ENCODE measurements around the gene CAPN7.

Gene CAPN7

DNA sequence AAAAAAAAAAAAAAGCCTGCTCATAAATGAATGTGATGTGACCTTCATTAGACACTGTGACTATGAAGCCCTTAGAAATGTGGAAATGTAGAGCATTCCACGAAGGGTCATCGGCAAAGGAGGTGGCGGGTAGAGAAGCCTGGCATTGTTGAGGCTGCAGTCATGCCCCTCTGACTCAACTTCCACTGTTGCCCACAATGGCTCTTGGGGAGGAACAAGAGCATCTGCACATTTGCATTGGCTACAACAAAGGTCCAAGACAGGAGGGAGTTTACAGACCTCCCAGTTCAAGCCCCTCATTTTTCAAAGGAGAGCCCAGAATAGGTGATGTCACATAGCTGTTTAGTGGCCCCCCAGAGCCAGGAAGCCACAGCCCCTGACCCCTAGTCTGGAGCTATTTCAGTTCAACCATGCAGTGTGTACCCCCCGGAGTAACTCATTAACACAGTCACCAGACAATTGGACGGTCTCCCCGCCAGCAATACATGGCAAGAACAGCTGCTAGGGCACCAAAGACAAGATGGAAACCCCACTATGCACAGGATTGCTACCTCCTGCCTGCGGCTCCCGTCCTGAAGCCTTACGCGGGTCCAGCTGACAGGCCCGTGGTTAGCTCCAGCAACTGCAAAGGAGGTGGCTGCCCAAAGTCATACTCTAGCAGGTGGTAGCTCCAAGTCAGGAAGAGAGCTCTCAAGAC is 70.1 kb downstream of the CAPN7 start:
- DNase-seq (ENCODE audit: low read depth, low spot score) = no peak

DNA sequence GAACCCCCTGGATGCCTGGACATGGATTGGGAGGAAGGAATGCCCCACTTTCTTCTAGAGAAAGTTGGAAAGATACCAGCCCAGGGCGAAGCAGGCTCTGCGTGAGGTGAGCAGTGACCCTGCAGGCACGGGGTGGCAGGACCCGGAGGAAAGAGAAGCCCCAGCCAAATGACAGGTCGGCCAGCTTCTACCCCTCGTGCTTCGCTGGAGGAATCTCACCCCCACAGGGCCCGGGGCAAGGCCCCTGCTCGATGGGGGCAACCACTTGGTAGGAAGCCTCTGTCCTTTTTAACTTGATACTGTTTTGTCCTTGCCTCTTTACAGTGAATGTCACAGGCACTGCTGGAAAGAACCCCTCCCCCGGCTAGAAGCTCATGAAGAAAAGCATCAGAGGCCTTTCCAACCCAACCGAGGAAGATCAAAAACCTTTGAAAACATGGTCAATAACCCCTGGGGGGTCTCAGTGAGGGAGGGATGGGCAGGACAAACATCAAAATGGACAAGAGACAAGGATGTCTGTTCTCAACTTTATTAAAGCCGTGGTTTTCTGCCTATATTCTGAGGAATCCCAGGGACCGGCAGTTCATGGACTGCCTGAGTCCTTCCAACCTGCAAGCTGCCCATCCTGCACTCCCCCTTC is 71.9 kb downstream of the CAPN7 start:
- no peak for DNase-seq (ENCODE audit: low read depth, low spot score)

DNA sequence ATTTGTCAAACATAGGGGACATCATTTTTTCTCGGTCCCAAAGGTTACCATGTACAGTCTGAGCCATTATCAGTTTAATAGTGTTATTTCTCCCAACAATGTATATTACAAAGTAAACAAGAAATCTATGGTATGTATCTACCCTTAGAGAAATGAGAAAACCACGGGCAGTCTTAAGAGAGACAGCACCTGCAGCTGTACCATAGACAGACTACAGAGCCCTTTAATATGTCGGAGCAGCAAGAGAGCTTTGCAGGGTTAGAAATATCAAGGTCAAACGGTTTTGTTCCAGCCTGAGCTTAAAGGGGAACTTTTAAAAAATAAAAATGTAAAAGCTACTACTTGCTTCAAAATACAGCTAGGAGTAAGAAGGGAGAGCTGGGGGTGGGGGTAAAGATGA is 73.2 kb downstream of the CAPN7 start:
- DNase-seq (ENCODE audit: low read depth, low spot score) = no peak

DNA sequence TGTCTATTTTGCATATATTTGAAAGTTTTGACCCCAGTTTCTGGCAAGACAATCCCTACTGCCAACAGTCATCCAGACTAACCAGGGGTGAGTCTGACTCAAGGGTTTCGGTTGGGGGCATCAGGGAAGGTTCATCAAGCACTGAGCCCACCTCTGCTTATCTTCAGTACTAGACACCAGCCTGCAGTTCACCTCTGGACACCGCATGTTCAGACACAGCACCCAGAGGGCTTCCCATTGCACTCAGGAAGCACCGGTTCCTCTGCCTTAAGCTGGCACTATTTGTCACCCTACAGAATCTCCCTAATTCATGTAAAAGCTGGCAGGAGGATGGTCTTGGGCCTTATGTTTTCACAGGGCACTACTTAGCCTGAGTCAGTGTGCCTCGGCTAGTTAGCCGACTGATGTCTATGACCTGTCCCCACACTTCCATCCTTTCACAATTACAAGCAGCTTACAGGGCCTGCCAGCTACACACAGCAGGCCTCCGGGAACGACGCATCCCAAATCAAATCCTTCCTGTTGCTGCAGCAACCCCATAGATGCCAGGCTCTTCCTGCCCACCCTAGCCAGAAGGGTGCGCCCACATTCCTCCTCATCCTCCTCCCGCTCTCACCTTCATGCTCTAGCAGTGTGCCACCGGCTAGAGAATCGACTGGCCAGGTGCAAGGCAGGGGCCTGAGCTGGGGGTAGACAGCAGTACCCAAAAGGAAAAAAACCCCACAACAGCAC is 73.8 kb downstream of the CAPN7 start:
- no peak for DNase-seq (ENCODE audit: low read depth, low spot score)

DNA sequence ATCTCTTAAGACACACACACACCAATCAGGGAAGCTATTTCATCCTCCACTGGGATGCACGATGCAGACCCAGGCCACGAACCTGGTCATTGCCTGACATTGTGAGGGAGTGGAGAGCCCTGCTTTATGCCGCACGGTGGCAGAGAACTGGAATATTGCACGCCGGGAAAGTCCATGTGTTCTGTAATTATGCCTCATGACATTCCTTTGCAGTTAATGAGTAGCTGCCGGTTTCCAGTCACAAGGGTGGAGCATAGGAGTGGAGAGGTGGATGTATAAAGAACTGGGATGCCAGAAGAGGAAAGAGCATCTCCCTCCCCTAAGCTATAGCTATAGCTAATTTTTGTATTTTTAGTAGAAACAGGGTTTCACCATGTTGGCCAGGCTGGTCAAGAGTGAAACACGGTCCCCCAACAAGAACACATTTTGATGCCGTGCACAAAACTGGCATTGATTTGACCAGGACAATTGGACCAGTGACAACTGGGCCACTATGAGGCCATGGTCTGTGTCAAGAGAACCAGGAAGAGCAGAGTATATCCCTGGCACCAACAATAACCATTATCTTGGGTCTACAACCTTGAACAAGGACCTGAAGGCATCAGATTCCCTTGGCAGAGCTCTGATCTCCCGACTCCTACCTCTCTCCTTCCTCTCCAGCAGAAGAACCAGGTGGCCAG is 74.9 kb downstream of the CAPN7 start:
- no peak for DNase-seq (ENCODE audit: low read depth, low spot score)

DNA sequence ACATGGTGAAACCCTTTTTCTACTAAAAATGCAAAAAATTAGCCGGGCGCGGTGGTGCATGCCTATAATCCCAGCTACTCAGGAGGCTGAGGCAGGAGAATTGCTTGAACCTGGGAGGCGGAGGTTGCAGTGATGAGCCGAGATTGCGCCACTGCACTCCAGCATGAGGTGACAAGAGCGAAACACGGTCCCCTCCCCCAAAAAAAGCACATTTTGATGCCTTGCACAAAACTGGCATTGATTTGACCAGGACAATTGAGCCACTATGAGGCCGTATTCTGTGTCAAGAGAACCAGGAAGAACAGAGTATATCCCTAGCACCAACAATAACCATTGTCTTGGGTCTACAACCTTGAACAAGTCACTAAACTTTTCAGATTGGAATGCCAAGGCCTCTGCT is 75.8 kb downstream of the CAPN7 start:
- DNase-seq (ENCODE audit: low read depth, low spot score) = no peak

DNA sequence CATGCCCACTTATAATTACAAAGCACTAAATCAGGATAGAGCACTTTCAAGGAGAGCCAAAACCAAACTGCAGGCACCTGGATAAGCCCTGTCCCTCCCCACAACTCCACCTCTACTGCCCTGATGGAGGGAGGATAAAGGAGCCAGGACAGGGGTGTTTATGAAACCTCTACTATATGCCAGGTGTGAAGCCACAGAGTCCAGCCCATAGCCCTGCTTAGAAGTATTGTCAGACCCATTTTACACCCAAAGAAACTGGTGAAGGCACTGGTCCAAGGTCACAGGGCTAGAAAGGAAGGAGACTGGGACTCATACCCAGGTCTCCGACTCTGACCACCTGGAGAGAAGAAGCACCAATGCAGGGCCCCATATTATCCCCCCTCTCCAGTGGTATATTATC is 77.7 kb downstream of the CAPN7 start:
- no peak for DNase-seq (ENCODE audit: low read depth, low spot score)

DNA sequence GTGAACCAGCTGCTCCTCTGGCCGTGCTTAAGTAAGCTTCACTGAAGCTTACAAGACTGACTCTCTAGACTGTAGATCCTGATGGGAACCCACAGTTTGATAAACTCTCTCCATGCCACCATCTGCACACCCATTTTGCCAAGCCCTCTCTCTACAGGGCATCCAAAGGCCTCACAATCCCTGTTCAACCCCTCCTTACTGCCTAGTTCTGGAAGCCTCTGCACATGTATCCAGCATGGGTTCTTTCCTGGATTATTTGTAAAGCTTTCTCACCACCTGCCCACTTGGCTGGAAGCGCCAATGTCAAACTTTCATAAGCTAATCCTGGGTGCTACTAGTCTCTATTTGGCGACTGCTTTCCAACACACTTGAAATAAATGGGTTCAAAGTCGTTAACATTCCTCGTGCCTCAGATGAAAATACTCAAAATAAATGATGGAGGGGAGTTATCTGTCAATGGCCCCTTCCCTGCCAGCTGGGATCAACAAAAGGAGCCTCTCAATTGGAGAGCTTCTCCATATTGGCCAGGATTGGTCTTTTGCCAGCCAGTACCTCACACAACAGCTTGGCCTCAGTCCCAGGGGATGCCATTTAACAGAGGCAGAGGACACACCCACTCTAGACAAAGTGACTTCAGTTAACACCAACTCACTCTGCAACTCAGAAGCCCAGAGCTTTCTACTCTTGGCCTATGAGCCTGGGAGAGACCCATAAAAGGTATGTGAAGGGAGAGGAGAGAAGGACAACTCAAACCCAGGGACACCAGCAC is 78.3 kb downstream of the CAPN7 start:
- DNase-seq (ENCODE audit: low read depth, low spot score) = no peak

DNA sequence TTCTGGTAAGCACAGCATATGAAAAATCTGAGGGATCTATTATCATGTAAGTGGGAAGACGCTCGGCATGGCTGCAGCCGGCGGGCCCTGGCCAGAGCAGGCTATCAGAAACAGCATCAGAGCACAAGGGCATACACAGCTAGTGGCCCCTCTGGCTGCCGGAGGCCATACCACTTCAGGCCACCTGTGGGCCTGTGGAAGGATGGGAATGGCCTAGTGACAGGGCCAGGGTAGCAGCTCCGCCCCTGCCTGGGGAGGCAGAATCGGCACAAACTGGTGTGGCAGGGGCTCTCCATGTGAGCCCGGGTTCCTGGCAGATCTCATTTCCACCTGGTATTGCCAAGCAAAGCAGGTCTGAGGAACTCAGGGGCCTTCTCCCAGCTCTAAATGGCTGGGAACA is 80.0 kb downstream of the CAPN7 start:
- DNase-seq (ENCODE audit: low read depth, low spot score) = no peak

DNA sequence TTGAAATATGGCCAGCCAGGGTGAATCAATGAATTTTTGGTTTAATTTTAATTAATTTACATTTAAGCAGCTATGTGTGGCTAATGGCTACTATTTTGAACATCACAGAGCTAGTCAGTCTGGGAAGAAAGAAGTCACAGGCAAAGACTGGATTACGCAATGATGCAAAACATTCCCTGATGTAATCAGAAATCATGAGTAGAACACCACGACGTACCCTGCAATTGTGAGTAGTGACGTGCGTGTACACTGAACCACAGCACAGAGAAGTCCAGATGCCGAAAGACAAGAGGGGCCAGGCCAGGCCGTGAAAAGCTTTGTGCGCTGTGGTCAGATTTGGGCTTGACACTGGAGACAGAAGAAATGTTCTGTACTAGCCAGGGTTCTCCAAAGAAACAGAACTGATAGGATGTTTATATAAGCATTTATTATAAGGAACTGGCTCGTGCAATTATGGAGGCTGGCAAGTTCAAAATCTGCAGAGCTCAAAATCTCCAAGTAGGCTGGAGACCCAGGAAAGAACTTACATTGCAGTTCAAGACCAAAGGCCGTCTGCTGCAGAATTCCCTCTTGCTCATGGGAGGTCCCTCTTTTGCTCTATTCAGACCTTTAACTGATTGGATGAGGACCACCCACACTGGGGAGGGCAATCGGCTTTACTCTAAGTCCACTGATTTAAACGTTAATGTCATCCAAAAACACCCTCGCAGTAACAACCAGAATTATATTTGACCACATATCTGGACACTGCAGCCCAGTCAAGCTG is 81.7 kb downstream of the CAPN7 start:
- no peak for DNase-seq (ENCODE audit: low read depth, low spot score)

DNA sequence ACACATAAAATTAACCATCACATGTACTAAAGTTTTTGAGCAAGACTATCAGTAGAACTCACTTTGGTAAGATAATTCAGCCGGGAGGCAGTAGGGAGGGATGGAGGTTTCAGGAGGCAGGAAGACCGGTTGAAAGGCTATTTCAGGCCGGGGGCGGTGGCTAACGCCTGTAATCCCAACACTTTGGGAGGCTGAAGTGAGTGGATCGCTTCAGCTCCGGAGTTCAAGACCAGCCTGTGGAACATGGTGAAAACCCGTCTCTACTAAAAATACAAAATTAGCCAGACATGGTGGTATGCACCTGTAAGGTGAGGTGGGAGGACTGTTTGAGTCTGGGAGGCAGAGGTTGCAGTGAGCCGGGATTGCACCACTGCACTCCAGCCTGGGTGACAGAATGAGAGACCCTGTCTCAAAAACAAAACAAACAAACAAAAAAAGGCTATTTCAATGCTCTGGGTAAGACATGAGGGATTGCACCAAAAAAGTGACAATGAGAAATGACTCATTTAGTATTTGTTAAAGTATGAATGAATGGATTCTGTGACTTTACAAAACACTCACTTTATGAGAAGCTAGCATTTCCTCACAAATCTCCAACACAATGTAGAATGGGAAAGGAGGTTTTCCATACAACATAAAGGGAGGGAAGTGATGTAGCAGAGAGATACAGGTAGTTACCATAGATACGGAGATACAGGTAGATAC is 82.4 kb downstream of the CAPN7 start:
- DNase-seq (ENCODE audit: low read depth, low spot score) = no peak

DNA sequence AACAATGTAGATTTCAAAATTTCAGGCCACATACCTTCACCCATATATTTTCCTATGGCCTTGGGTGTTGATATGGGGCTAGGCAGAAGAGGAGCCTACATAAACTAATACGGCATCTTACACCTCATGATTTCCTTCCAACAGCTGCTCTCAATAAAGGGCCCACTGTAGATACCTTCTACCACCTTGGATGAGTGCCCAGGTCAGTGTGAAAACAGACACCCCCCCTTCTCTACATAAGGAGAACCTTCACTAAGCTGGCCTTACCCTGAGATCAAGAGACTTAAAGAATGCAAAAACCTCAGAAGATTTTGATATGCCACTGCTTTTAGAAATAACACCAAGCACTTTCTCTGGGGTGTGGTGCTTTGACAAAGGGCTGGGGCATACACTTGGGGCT is 83.6 kb downstream of the CAPN7 start:
- DNase-seq (ENCODE audit: low read depth, low spot score) = no peak

DNA sequence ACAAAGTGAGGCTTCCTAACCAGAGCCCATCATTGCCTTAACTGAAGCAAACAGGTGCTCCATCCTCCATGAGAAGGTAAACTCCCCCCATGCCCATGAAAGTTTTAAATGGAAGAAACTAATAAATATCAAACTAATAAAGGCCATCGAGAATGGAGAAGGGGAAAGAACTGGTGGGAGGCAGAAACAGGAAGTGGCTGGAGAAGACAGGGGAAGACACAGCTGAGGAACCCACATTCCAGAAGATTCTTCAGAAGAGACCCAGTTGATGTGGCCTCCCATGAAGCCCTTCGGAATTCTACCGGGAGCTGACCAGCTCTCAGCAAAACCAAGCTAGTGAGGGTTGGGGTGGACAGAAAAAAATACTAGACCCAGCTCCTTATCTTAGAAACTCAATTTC is 84.7 kb downstream of the CAPN7 start:
- DNase-seq (ENCODE audit: low read depth, low spot score) = no peak

DNA sequence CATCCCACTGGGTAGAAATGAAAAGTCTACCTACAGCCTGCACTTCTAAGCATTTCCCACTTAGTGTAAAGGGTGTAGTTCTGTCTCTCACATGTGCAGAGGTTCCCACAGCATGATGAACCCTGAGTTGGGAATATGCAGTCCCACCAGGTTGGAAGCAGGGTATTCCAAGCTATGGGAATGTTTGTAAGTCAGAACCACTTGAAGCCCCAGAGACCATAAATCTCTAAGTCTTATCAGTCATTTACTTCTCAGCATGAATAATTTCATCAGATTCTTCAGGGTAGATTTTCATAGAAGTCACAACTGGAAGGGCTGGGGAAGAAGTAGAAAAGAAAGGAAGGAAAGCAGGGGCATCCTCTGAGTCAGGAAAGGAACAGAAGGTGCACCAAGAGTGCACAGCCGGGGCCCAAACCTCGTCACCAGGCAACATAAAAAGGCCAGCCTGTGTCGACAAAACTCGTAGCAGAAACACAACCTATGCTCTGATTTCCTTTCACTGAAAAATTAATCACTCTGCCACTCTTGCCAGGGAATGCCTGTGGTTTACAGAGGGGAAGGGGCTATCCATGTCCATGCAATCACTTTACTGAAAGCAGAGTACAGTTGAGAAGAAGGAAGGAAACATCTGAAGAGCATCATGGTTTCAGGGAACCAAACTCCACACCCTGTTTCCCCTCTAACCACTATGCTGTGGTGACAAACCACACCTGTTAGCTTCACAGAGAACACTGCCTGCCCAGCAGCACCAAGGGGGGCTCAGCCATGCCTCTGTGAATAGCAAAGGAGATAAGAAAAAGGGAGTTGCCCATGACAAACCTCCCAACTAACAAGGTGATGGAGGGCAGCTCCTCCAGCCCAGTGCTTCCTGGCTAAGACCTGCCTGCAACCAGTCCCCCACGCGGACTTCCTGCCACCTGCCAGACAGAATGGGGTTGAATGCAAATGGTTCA is 85.8 kb downstream of the CAPN7 start:
- DNase-seq (ENCODE audit: low read depth, low spot score) = no peak

DNA sequence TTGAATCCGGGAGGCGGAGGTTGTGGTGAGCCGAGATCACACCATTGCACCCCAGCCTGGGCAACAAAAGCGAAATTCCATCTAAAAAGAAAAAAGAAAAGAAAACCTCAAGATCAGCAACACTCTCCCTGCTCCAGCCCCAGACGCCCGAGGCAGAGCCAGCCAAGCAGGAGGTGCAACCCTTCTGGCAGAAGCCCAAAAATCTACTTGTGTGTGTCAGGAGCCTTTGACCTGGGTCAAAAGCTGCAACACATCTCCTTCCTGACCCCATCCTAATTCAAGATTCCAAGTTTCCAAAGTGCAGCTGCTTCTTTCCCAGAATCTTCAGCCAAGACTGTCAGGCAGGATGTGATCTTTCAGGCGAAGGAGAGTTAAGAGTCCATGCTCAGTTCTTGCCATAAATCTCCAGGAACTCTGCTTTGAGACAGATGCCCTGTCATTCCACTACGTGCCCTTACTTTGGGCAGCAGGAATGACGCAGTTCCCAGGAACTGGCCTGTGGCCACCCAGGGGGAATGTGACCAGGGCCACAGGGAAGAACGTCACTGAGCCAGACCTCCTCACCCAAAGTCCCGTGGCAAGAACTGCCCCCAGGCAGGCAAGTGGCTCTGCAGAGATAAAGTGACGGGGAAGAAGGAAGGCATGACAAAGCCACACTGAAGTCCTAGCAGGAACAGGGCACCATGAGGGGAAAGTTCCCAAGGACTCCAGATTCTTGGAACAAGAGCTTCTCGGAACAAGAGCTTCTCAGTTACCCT is 86.9 kb downstream of the CAPN7 start:
- DNase-seq (ENCODE audit: low read depth, low spot score) = no peak

DNA sequence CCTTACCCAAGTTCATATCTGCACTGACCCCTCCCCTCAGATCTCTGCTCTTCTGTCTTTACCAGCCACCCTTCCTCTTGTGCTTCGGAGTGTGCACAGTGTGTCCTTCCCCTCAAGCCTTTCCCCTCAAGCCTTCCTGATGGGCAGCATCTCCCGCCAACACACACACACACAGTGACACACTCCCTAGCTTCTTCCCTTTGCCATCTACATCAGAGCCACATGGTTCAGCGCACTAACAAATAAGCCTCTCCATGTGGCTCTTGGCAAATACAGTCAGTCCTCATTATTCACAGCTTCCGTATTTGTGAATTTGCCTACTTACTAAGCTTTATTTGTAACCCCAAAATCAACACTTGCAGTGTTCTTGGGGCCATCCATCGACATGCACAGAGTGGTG is 88.9 kb downstream of the CAPN7 start:
- DNase-seq (ENCODE audit: low read depth, low spot score) = no peak

DNA sequence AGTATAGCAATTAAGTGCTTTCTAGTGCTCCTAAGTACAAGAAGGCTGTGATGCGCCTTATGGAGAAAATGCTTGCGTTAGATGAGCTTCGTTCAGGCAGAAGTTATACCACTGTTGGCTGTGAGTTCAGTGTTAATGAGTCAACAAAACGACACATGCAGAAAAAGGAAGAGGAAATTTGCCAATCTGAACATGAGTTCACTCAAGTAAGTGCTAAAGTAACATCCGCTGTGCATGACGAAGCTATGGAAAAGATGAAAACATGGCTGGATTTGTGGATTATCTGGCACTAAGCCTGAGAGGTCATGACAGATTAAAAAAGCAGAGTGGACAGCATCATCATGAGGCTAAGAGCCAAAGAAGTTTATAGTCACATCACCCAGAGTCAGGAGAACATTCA is 89.5 kb downstream of the CAPN7 start:
- DNase-seq (ENCODE audit: low read depth, low spot score) = no peak

DNA sequence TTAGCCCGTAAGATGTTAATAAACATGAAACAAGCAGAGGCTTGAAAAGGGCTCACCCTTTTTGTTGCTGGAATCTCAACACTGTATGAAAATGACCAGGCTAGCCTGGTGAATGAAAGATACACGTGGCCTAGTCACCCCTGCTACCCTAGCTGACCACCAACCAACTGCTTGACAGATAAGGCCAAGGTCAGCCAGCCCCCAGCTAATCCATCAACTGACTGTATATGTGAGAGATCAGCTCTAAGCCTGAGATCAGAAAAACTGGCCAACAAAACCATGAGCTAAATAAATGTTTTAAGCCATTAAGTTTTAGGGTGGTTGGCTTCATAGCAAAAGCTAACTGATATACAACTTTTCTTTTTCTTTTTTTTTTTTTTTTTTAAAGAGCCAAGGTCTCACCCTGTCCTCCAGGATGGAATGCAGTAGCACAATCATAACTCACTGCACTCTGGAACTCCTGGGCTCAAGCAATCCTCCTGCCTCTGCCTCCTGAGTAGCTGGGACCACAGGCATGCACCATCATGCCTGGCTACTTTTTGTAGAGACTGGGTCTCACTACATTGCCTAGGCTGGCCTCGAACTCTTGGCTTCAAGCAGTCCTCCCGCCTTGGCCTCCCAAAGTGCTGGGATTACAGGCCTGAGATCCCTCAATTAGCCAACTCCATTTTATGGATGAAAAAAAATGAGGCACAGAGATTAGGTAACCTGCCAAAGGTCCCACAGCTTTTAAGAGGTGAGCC is 91.7 kb downstream of the CAPN7 start:
- DNase-seq (ENCODE audit: low read depth, low spot score) = no peak

Measured in iPS DF 19.7 (cell line).